HepG2 (cell line): ENCODE data around the gene ZCCHC7. TPM values are rescaled to one million over a fixed set of nuclear protein-coding genes. Genes with fewer than 3 reads are reported as not detected.

Experiments used
- AGO2 ChIP-seq: fragments of 200-400 bp; formaldehyde crosslinking; optimal IDR thresholded peaks from 2 replicates; pipeline ENCODE3; 2017; ENCODE audit warnings: mild to moderate bottlenecking, low read depth, low read length, moderate library complexity
- ERF ChIP-seq: IDR thresholded peaks from 2 replicates; pipeline ENCODE4 v1.6.1; 2018; ENCODE audit warnings: missing biosample characterization, missing genetic modification reagents
- GABPA ChIP-seq, 2 experiments: IDR thresholded peaks; 2 replicates each; pipeline ENCODE4 v1.6.1; 2011 to 2016; ENCODE audit warnings: low read depth in 2 of 2, low read length in 1 of 2, missing biosample characterization in 1 of 2, missing genetic modification characterization in 1 of 2
- GZF1 ChIP-seq: sonication (generic); formaldehyde crosslinking; IDR thresholded peaks from 2 replicates; pipeline ENCODE4 v1.5.1; 2020; ENCODE audit warnings: mild to moderate bottlenecking, missing genetic modification reagents
- ISL2 ChIP-seq: sonication (generic); formaldehyde crosslinking; IDR thresholded peaks from 2 replicates; pipeline ENCODE4 v1.5.0; 2020; ENCODE audit warnings: missing genetic modification reagents
- KLF13 ChIP-seq: sonication (generic); formaldehyde crosslinking; IDR thresholded peaks from 2 replicates; pipeline ENCODE4 v1.4.0; 2020; ENCODE audit warnings: mild to moderate bottlenecking, missing genetic modification reagents
- PAWR ChIP-seq: sonication (generic); formaldehyde crosslinking; IDR thresholded peaks from 2 replicates; pipeline ENCODE4 v1.4.0; 2020; ENCODE audit warnings: missing genetic modification reagents, mild to moderate bottlenecking, borderline replicate concordance
- PLRG1 ChIP-seq: fragments of 450-650 bp; conservative IDR thresholded peaks from 2 replicates; pipeline ENCODE4 v1.6.1; 2016
- RFX3 ChIP-seq: IDR thresholded peaks from 2 replicates; pipeline ENCODE4 v1.6.1; 2016; ENCODE audit warnings: missing biosample characterization, missing genetic modification reagents
- SNRNP70 ChIP-seq: fragments of 200-400 bp; formaldehyde crosslinking; IDR thresholded peaks from 2 replicates; pipeline ENCODE4 v1.6.1; 2017; ENCODE audit warnings: mild to moderate bottlenecking, low read depth, low read length, moderate library complexity
- ZC3H13 ChIP-seq: sonication (generic); formaldehyde crosslinking; IDR thresholded peaks from 2 replicates; pipeline ENCODE4 v1.8.1; 2023; ENCODE audit warnings: mild to moderate bottlenecking, missing genetic modification reagents, moderate library complexity
- ZNF143 ChIP-seq: sonication (generic); formaldehyde crosslinking; IDR thresholded peaks from 2 replicates; pipeline ENCODE4 v1.4.0; 2020; ENCODE audit warnings: missing genetic modification reagents
- ZNF224 ChIP-seq: sonication (generic); formaldehyde crosslinking; IDR thresholded peaks from 2 replicates; pipeline ENCODE4 v1.5.0; 2020; ENCODE audit warnings: mild to moderate bottlenecking, missing genetic modification reagents
- ZNF331 ChIP-seq: sonication (generic); formaldehyde crosslinking; IDR thresholded peaks from 2 replicates; pipeline ENCODE4 v1.4.0; 2020; ENCODE audit warnings: missing genetic modification reagents
- ZNF501 ChIP-seq: sonication (generic); formaldehyde crosslinking; IDR thresholded peaks from 2 replicates; pipeline ENCODE4 v1.5.1; 2020; ENCODE audit warnings: mild to moderate bottlenecking, moderate library complexity, missing genetic modification reagents
- ZNF543 ChIP-seq: sonication (generic); formaldehyde crosslinking; IDR thresholded peaks from 2 replicates; pipeline ENCODE4 v1.4.0; 2020; ENCODE audit warnings: mild to moderate bottlenecking, missing genetic modification reagents
- ZNF546 ChIP-seq: sonication (generic); formaldehyde crosslinking; conservative IDR thresholded peaks from 2 replicates; pipeline ENCODE4 v1.8.1; 2023; ENCODE audit warnings: mild to moderate bottlenecking, missing genetic modification reagents
- ZNF550 ChIP-seq: sonication (generic); formaldehyde crosslinking; IDR thresholded peaks from 2 replicates; pipeline ENCODE4 v1.4.0; 2020; ENCODE audit warnings: mild to moderate bottlenecking, missing genetic modification reagents, borderline replicate concordance
- ZNF564 ChIP-seq: sonication (generic); formaldehyde crosslinking; IDR thresholded peaks from 2 replicates; pipeline ENCODE4 v1.8.1; 2023; ENCODE audit warnings: mild to moderate bottlenecking, missing genetic modification reagents
- ZNF672 ChIP-seq: sonication (generic); formaldehyde crosslinking; IDR thresholded peaks from 2 replicates; pipeline ENCODE4 v1.8.1; 2022; ENCODE audit warnings: missing genetic modification reagents
- polyA plus RNA-seq, 8 experiments: library from polyadenylated mRNA; depleted of rRNA in 3 of 8; stranded (reverse) in 7 of 8; unstranded in 1 of 8; fragments of >200 nt; fragmentation: Illumina TruSeq in 4 of 8; extraction: Trizol in 4 of 8; gene quantifications; 2 replicates each; pipeline versions ENCODE4 v1.2.1 to v1.2.3, GENCODE V29; 2011 to 2016; ENCODE audit warnings: low read depth in 4 of 8, missing spikeins in 1 of 8, mixed read lengths in 1 of 8; ENCODE audit not compliant: insufficient read depth in 1 of 8
- total RNA-seq, 5 experiments: library from RNA; depleted of rRNA; stranded (reverse); fragments of >200 nt; fragmentation: Illumina TruSeq; extraction: Trizol; gene quantifications; 2 replicates each; pipeline ENCODE4 v1.2.3, GENCODE V29; 2016; ENCODE audit warnings: low read depth in 1 of 5
- TF ChIP-seq, protein P1 (sequence below): sonication (generic); formaldehyde crosslinking; IDR thresholded peaks from 2 replicates; pipeline ENCODE4 v1.5.0; 2020; ENCODE audit warnings: missing genetic modification reagents, mild to moderate bottlenecking, borderline replicate concordance
- TF ChIP-seq, protein P2 (sequence below): sonication (generic); formaldehyde crosslinking; conservative IDR thresholded peaks from 2 replicates; pipeline ENCODE4 v1.4.0; 2020; ENCODE audit warnings: missing genetic modification reagents
- TF ChIP-seq, protein P3 (sequence below): sonication (generic); formaldehyde crosslinking; IDR thresholded peaks from 2 replicates; pipeline ENCODE4; 2020; ENCODE audit warnings: missing genetic modification reagents, mild to moderate bottlenecking, borderline replicate concordance
- TF ChIP-seq, protein P4 (sequence below): sonication (generic); formaldehyde crosslinking; IDR thresholded peaks from 2 replicates; pipeline ENCODE4 v1.8.0; 2022; ENCODE audit warnings: low read depth, missing genetic modification reagents

ZCCHC7 gene
- total and polyA plus RNA-seq, 2 of the 13 experiments (the other 11 are each of a cell fraction or from before 2014, with no cell fraction given) = 13.6 to 19.3 TPM

DNA sequence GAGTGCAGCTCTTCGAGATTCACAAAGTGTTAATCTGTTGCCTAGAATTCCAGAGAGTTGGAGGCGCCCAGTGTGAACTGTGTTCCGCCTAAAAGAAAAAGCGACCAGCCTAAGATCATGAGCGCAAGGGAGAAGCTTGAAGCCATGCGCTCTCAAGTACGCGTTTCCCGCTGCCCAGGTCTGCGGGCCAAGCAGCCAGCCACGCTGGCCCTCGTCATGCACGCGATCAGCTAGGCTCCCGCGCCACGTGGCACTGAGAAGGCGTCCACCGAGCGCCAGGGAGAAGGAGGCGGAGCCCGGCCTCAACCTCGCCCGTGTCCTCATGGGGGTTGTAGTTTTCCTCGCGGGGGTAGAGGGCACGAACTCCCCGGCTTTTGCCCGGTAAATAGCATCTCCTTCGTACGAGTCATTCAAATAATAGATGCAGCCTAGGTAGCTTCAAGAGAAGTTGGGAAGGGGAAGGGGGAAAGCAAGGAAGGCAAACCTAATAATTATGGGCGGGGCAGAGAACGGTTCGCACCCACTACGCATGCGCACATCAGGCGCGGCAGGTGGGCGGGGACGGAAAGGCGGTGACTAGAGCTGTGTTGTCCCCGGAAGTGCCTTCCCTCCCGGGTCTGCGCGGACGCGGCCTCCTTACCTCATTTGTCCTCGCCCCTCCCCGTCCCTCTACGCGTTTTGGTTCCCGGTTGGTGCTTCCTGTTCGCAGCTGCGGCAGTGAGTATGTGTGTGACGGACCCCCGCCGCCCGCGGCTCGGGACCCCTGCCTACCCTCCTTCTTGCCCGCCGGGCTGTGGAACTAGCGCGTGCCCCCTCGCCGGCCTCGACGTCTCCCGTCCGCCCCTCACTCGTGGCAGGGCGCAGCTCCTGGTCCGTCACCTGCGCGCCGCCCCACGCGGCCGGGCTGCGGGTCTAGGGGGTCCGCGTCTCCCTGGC, at the start of gene ZCCHC7 (continued):
- TF ChIP-seq ZNF543 (no peak), ERF (CRISPR knock-in tag) (peak; percentile 67; the same call in 1 of the 2 replicates), GABPA (IDR thresholded peaks at IDR 0.05; ENCODE audit: low read depth, low read length) (peak; percentile 79), GABPA (CRISPR knock-in tag; IDR thresholded peaks at IDR 0.05; ENCODE audit: low read depth) (peak; percentile 91), ZNF550 (CRISPR knock-in tag) (0 out of 2 replicates have a peak, but pooled peaks have one; percentile 83), ZNF224 (CRISPR knock-in tag) (peak; percentile 82), ZNF546 (CRISPR knock-in tag) (peak; percentile 98), ZNF672 (CRISPR knock-in tag) (no peak), ZNF501 (peak; percentile 82), ZNF564 (no peak; the same call in 1 of the 2 replicates), AGO2 (peak; percentile 52), SNRNP70 (no peak), GZF1 (CRISPR knock-in tag) (no peak), RFX3 (no peak), ZNF331 (peak; percentile 91), PLRG1 (no peak), ZC3H13 (CRISPR knock-in tag) (peak; percentile 78; the same call in 1 of the 2 replicates), ZNF143 (CRISPR knock-in tag) (peak; percentile 91), PAWR (CRISPR knock-in tag) (no peak), KLF13 (CRISPR knock-in tag) (peak; percentile 70; the same call in 1 of the 2 replicates), ISL2 (CRISPR knock-in tag) (peak; percentile 60; the same call in 1 of the 2 replicates)
- TF ChIP-seq, protein P1, sequence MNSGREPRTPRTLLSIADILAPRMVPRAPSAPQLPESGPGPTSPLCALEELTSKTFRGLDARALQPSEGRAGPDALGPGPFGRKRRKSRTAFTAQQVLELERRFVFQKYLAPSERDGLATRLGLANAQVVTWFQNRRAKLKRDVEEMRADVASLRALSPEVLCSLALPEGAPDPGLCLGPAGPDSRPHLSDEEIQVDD = peak; percentile 99
- TF ChIP-seq, protein P2, sequence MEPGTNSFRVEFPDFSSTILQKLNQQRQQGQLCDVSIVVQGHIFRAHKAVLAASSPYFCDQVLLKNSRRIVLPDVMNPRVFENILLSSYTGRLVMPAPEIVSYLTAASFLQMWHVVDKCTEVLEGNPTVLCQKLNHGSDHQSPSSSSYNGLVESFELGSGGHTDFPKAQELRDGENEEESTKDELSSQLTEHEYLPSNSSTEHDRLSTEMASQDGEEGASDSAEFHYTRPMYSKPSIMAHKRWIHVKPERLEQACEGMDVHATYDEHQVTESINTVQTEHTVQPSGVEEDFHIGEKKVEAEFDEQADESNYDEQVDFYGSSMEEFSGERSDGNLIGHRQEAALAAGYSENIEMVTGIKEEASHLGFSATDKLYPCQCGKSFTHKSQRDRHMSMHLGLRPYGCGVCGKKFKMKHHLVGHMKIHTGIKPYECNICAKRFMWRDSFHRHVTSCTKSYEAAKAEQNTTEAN (CRISPR knock-in tag) = peak; percentile 90
- TF ChIP-seq, protein P3, sequence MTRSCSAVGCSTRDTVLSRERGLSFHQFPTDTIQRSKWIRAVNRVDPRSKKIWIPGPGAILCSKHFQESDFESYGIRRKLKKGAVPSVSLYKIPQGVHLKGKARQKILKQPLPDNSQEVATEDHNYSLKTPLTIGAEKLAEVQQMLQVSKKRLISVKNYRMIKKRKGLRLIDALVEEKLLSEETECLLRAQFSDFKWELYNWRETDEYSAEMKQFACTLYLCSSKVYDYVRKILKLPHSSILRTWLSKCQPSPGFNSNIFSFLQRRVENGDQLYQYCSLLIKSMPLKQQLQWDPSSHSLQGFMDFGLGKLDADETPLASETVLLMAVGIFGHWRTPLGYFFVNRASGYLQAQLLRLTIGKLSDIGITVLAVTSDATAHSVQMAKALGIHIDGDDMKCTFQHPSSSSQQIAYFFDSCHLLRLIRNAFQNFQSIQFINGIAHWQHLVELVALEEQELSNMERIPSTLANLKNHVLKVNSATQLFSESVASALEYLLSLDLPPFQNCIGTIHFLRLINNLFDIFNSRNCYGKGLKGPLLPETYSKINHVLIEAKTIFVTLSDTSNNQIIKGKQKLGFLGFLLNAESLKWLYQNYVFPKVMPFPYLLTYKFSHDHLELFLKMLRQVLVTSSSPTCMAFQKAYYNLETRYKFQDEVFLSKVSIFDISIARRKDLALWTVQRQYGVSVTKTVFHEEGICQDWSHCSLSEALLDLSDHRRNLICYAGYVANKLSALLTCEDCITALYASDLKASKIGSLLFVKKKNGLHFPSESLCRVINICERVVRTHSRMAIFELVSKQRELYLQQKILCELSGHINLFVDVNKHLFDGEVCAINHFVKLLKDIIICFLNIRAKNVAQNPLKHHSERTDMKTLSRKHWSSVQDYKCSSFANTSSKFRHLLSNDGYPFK = peak; percentile 82
- TF ChIP-seq, protein P4, sequence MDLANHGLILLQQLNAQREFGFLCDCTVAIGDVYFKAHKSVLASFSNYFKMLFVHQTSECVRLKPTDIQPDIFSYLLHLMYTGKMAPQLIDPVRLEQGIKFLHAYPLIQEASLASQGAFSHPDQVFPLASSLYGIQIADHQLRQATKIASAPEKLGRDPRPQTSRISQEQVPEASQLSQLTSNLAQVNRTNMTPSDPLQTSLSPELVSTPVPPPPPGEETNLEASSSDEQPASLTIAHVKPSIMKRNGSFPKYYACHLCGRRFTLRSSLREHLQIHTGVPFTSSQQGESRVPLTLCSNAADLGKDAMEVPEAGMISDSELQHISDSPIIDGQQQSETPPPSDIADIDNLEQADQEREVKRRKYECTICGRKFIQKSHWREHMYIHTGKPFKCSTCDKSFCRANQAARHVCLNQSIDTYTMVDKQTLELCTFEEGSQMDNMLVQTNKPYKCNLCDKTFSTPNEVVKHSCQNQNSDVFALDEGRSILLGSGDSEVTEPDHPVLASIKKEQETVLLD (CRISPR knock-in tag) = peak; percentile 73; the same call in 1 of the 2 replicates
